Measurements from ENCODE around the gene NME3. TPM values are rescaled to one million over a fixed set of nuclear protein-coding genes. Genes with fewer than 3 reads are reported as not detected.

NME3 gene
- polyA plus RNA-seq, 3 donors = 57.7 to 80.2 (median 74.7) TPM

DNA sequence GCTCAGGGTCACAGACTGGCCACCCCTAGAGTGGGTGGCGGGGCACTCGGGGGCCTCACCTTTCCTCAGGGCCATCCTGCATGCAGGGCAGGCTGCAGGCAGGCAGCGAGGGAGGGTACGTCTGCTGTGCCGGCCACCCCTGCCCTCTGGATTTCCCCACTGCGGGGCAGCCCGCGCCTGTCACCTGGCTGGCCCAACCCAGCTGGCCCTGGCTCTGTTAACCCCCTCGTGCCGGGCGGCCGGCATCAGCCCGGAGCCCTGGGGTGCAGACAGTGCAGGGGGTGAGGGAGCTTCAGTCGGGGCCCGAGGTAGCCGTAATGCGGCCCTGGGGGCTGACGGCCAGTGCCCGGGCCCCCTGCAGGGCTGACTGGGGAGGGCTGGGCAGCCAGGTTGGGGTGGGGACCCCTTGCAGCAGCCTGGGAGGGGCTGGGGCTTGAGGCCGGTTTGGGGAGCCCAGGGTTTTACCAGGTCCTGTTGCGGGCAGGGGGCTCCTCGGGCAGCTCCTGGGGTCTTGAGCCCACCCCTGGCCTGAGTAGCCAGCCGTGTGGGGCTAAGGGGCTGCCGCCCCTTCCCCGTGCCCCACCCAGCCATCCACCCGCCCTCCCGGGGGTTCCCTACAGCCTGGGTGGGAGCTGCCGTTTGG lies 22.4 kb upstream of the NME3 start, which contains the start of gene IGFALS:
Gene IGFALS, minus strand, starts transcription at position 128 of the 643 bp plus-strand sequence. Its CDS starts 53 bp downstream, at position 75.
- Histone ChIP-seq H3K4me1 (ENCODE audit: control insufficient read depth in 1 of 2, insufficient read depth in 2 of 2, low read length in 2 of 2) (no peaks in the 10 kb centered on the region), H3K27ac (ENCODE audit: low read depth in 1 of 2, low read length in 2 of 2) (no peak within 1 kb of the TSS), H3K4me2 (replicated peaks; ENCODE audit: extremely low read depth, low read length, poor library complexity, severe bottlenecking) (no peak within 1 kb of the TSS), H4K20me1 (ENCODE audit: insufficient read depth, low read length) (no peaks in the 10 kb centered on the region), H3K36me3 (replicated peaks in 1 of 2; ENCODE audit: control insufficient read depth in 1 of 2, insufficient read depth in 2 of 2, low read length in 2 of 2) (peaks cover 17 to 19% of the 10 kb centered on the region in 2 donors), H3K79me2 (ENCODE audit: insufficient read depth, low read length) (no peaks in the 10 kb centered on the region), H3K27me3 (ENCODE audit: control insufficient read depth in 2 of 2, insufficient read depth in 2 of 2, low read length in 2 of 2) (no peaks in the 10 kb centered on the region), H2AFZ (ENCODE audit: insufficient read depth, low read depth, low read length, poor library complexity, severe bottlenecking) (no peak within 1 kb of the TSS), H3K4me3 (replicated peaks in 1 of 3; ENCODE audit: low read depth in 2 of 3, low read length in 3 of 3) (no peak within 1 kb of the TSS), H3K9ac (ENCODE audit: insufficient read depth, low read length, poor library complexity, severe bottlenecking) (no peak within 1 kb of the TSS), H3K9me3 (replicated peaks in 1 of 2; ENCODE audit: control insufficient read depth in 1 of 2, insufficient read depth in 1 of 2, low read length in 2 of 2) (peaks cover 5 to 14% of the 10 kb centered on the region in 2 donors)
- H3K27me3 Mint-ChIP-seq (ENCODE audit: low read depth in 3 of 3) = peaks cover 0 to 2% (median 0%) of the 10 kb centered on the region in 3 donors
- 89% methylated on average over 26 of the region's 28 CpGs for WGBS (ENCODE audit: insufficient coverage)
- no peak within 1 kb of the TSS for H3K27ac Mint-ChIP-seq
- H3K4me3 Mint-ChIP-seq = no peak within 1 kb of the TSS
- no peak for DNase-seq
- TF ChIP-seq, protein P1, sequence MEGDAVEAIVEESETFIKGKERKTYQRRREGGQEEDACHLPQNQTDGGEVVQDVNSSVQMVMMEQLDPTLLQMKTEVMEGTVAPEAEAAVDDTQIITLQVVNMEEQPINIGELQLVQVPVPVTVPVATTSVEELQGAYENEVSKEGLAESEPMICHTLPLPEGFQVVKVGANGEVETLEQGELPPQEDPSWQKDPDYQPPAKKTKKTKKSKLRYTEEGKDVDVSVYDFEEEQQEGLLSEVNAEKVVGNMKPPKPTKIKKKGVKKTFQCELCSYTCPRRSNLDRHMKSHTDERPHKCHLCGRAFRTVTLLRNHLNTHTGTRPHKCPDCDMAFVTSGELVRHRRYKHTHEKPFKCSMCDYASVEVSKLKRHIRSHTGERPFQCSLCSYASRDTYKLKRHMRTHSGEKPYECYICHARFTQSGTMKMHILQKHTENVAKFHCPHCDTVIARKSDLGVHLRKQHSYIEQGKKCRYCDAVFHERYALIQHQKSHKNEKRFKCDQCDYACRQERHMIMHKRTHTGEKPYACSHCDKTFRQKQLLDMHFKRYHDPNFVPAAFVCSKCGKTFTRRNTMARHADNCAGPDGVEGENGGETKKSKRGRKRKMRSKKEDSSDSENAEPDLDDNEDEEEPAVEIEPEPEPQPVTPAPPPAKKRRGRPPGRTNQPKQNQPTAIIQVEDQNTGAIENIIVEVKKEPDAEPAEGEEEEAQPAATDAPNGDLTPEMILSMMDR (IDR thresholded peaks at IDR 0.05) = no peak
- peaks cover 7 to 20% of the 10 kb centered on the region in 2 donors for H3K36me3 Mint-ChIP-seq
- intact Hi-C loops (cut with micrococcal nuclease) = no loop called here
- H3K9me3 Mint-ChIP-seq = peaks cover 2 to 21% (median 14%) of the 10 kb centered on the region in 7 donors
- no peaks in the 10 kb centered on the region for H3K4me1 Mint-ChIP-seq

DNA sequence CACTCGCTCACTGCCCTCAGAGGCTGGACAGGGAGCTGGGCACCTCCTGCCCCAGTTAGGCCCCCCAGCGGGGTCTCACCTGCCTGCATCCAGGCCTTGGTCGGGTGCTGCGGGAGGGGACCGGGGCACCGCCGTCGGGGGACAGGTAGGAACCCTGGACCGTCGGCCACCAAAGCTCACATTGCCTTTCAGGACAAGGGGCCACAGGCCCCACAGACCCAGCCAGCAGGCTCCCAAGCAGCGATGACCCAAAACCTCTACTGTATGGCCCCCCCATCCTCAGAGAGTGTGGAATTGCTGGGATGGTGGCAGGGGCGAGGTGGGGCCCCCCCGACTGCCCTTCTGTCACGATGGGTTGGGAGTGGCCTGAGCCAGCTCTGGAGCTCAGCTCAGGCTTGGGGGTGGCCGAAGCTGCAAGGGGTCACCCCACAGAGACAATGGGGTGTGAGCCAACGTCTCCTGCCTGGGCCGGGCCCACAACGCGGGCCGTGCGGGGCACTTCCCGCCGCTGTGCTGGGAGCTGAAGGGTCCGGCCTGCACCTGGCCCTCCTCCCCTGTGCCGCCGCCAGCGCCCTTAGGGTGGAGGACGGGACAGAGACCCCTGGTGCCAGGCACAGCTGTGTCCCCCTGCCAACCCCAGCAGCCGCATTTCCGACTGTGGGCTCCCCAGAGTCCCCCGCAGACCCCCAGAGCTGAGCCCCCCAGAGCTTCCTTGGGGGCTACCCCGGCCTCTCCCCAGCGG lies 21.7 kb upstream of the NME3 start:
- Histone ChIP-seq H3K79me2 (ENCODE audit: insufficient read depth, low read length) (no peaks in the 10 kb centered on the region), H3K4me2 (replicated peaks; ENCODE audit: extremely low read depth, low read length, poor library complexity, severe bottlenecking) (no peak overlapping the region), H4K20me1 (ENCODE audit: insufficient read depth, low read length) (peaks cover 2% of the 10 kb centered on the region), H3K9me3 (replicated peaks in 1 of 2; ENCODE audit: control insufficient read depth in 1 of 2, insufficient read depth in 1 of 2, low read length in 2 of 2) (peaks cover 3 to 7% of the 10 kb centered on the region in 2 donors), H3K4me3 (replicated peaks in 1 of 3; ENCODE audit: low read depth in 2 of 3, low read length in 3 of 3) (no peak overlapping the region), H3K4me1 (ENCODE audit: control insufficient read depth in 1 of 2, insufficient read depth in 2 of 2, low read length in 2 of 2) (no peaks in the 10 kb centered on the region), H3K27me3 (ENCODE audit: control insufficient read depth in 2 of 2, insufficient read depth in 2 of 2, low read length in 2 of 2) (no peaks in the 10 kb centered on the region), H3K36me3 (replicated peaks in 1 of 2; ENCODE audit: control insufficient read depth in 1 of 2, insufficient read depth in 2 of 2, low read length in 2 of 2) (peaks cover 23 to 26% of the 10 kb centered on the region in 2 donors), H3K9ac (ENCODE audit: insufficient read depth, low read length, poor library complexity, severe bottlenecking) (no peak overlapping the region), H3K27ac (ENCODE audit: low read depth in 1 of 2, low read length in 2 of 2) (no peak overlapping the region), H2AFZ (ENCODE audit: insufficient read depth, low read depth, low read length, poor library complexity, severe bottlenecking) (no peak overlapping the region)
- DNase-seq = no peak
- Mint-ChIP-seq H3K27me3 (ENCODE audit: low read depth in 3 of 3) (peaks cover 0 to 2% (median 0%) of the 10 kb centered on the region in 3 donors), H3K27ac (no peak overlapping the region), H3K4me3 (no peak overlapping the region), H3K4me1 (no peaks in the 10 kb centered on the region), H3K36me3 (peaks cover 7 to 26% of the 10 kb centered on the region in 2 donors), H3K9me3 (peaks cover 2 to 14% (median 8%) of the 10 kb centered on the region in 7 donors)
- intact Hi-C loops (cut with micrococcal nuclease) = no loop called here
- TF ChIP-seq, protein P1 (IDR thresholded peaks at IDR 0.05) = no peak
- 94% methylated on average over 22 of the region's 33 CpGs for WGBS (ENCODE audit: insufficient coverage)

Data from CD14-positive monocyte (primary cell).